ENCODE data around the gene STXBP2.

The STXBP2 gene

GRCh38 chr19:7657131-7657751 is 20.3 kb downstream of the STXBP2 start:
- no peak for DNase-seq

GRCh38 chr19:7658219-7658686 is 21.3 kb downstream of the STXBP2 start:
- DNase-seq, result no peak

- DNase-seq, result no peak
Measured at GRCh38 chr19:7661744-7662538, 25.0 kb downstream of the STXBP2 start.

- no peak for DNase-seq
Measured at GRCh38 chr19:7662657-7663056, 25.7 kb downstream of the STXBP2 start.

GRCh38 chr19:7663706-7664105 is 26.8 kb downstream of the STXBP2 start:
- no peak for DNase-seq

- DNase-seq, result no peak
Measured at GRCh38 chr19:7665076-7665475, 28.2 kb downstream of the STXBP2 start.

- no peak for DNase-seq
Measured at GRCh38 chr19:7668842-7669241, 31.9 kb downstream of the STXBP2 start, which contains the start of gene RETN. Gene RETN (plus strand): TSS chr19:7669049. CDS start chr19:7669327, 278 bp downstream.

- DNase-seq, result no peak
Measured at GRCh38 chr19:7669641-7670040, 32.7 kb downstream of the STXBP2 start.

- DNase-seq, result no peak
Measured at GRCh38 chr19:7670150-7670783, 33.4 kb downstream of the STXBP2 start.

- no peak for DNase-seq
Measured at GRCh38 chr19:7670790-7671189, 33.9 kb downstream of the STXBP2 start.

- DNase-seq, result no peak
Measured at GRCh38 chr19:7672522-7672921, 35.6 kb downstream of the STXBP2 start.

GRCh38 chr19:7674010-7675005 is 37.4 kb downstream of the STXBP2 start:
- DNase-seq, result peak; percentile 83

GRCh38 chr19:7676376-7676775 is 39.5 kb downstream of the STXBP2 start:
- DNase-seq, result no peak

- no peak for DNase-seq
Measured at GRCh38 chr19:7676854-7677253, 39.9 kb downstream of the STXBP2 start, which contains the start of gene MCEMP1. Gene MCEMP1 (plus strand): TSS chr19:7677090. CDS start chr19:7677121, 31 bp downstream.

GRCh38 chr19:7677669-7678311 is 40.9 kb downstream of the STXBP2 start:
- no peak for DNase-seq

- DNase-seq, result peak; percentile 89
Measured at GRCh38 chr19:7678971-7679751, 42.3 kb downstream of the STXBP2 start.

- no peak for DNase-seq
Measured at GRCh38 chr19:7679771-7680605, 43.1 kb downstream of the STXBP2 start.

GRCh38 chr19:7680606-7681339 is 43.9 kb downstream of the STXBP2 start, which contains the start of gene TRAPPC5:
Gene TRAPPC5 (plus strand): TSS chr19:7680833. CDS start chr19:7682254, 1,421 bp downstream.
- DNase-seq, result peak; percentile 81
